Measurements from ENCODE around the gene OR2M7. TPM values are rescaled to one million over a fixed set of nuclear protein-coding genes. Genes with fewer than 3 reads are reported as not detected.

Gene OR2M7
- total and polyA plus RNA-seq, 2 of the 8 experiments (the other 6 are each of a cell fraction or from before 2014, with no cell fraction given), result not detected

Other genes with a start within 250 kb of the OR2M7 start
- gene OR2L13, start 229.4 kb downstream of the OR2M7 start, total RNA-seq (2021; fragmentation: NEBNext Ultra II Directional; extraction: Animal tissue kit (Norgen Biotek cat#: 25700)), result not detected in 2 replicates
- gene OR2L13, start 229.4 kb downstream of the OR2M7 start, polyA plus RNA-seq (2011; rRNA removed), result not detected in 2 replicates
- gene OR2M5, start 179.4 kb downstream of the OR2M7 start, total RNA-seq (2021; fragmentation: NEBNext Ultra II Directional; extraction: Animal tissue kit (Norgen Biotek cat#: 25700)), result not detected in 2 replicates
- gene OR2M5, start 179.4 kb downstream of the OR2M7 start, polyA plus RNA-seq (2011; rRNA removed), result not detected in 2 replicates
- gene OR2M2, start 149.7 kb downstream of the OR2M7 start, total RNA-seq (2021; fragmentation: NEBNext Ultra II Directional; extraction: Animal tissue kit (Norgen Biotek cat#: 25700)), result not detected in 2 replicates
- not detected in 2 replicates for gene OR2M2, start 149.7 kb downstream of the OR2M7 start, polyA plus RNA-seq (2011; rRNA removed)
- not detected in 2 replicates for gene OR2M3, start 127.3 kb downstream of the OR2M7 start, total RNA-seq (2021; fragmentation: NEBNext Ultra II Directional; extraction: Animal tissue kit (Norgen Biotek cat#: 25700))
- not detected in 2 replicates for gene OR2M3, start 127.3 kb downstream of the OR2M7 start, polyA plus RNA-seq (2011; rRNA removed)
- gene OR2M4, start 93.2 kb downstream of the OR2M7 start, total RNA-seq (2021; fragmentation: NEBNext Ultra II Directional; extraction: Animal tissue kit (Norgen Biotek cat#: 25700)), result not detected in 2 replicates
- not detected in 2 replicates for gene OR2M4, start 93.2 kb downstream of the OR2M7 start, polyA plus RNA-seq (2011; rRNA removed)
- not detected in 2 replicates for gene OR2T33, start 46.6 kb downstream of the OR2M7 start, total RNA-seq (2021; fragmentation: NEBNext Ultra II Directional; extraction: Animal tissue kit (Norgen Biotek cat#: 25700))
- not detected in 2 replicates for gene OR2T33, start 46.6 kb downstream of the OR2M7 start, polyA plus RNA-seq (2011; rRNA removed)
- not detected in 2 replicates for gene OR2T12, start 21.1 kb downstream of the OR2M7 start, total RNA-seq (2021; fragmentation: NEBNext Ultra II Directional; extraction: Animal tissue kit (Norgen Biotek cat#: 25700))
- not detected in 2 replicates for gene OR2T12, start 21.1 kb downstream of the OR2M7 start, polyA plus RNA-seq (2011; rRNA removed)
- not detected in 2 replicates for gene OR14C36, start 24.2 kb upstream of the OR2M7 start, total RNA-seq (2021; fragmentation: NEBNext Ultra II Directional; extraction: Animal tissue kit (Norgen Biotek cat#: 25700))
- gene OR14C36, start 24.2 kb upstream of the OR2M7 start, polyA plus RNA-seq (2011; rRNA removed), result not detected in 2 replicates
- gene OR2T4, start 37.1 kb upstream of the OR2M7 start, total RNA-seq (2021; fragmentation: NEBNext Ultra II Directional; extraction: Animal tissue kit (Norgen Biotek cat#: 25700)), result not detected in 2 replicates
- not detected in 2 replicates for gene OR2T4, start 37.1 kb upstream of the OR2M7 start, polyA plus RNA-seq (2011; rRNA removed)
- gene OR2T6, start 51.2 kb upstream of the OR2M7 start, total RNA-seq (2021; fragmentation: NEBNext Ultra II Directional; extraction: Animal tissue kit (Norgen Biotek cat#: 25700)), result not detected in 2 replicates
- gene OR2T6, start 51.2 kb upstream of the OR2M7 start, polyA plus RNA-seq (2011; rRNA removed), result not detected in 2 replicates
- gene OR2T1, start 78.5 kb upstream of the OR2M7 start, total RNA-seq (2021; fragmentation: NEBNext Ultra II Directional; extraction: Animal tissue kit (Norgen Biotek cat#: 25700)), result not detected in 2 replicates
- gene OR2T1, start 78.5 kb upstream of the OR2M7 start, polyA plus RNA-seq (2011; rRNA removed), result not detected in 2 replicates
- not detected in 2 replicates for gene OR2T2, start 121.1 kb upstream of the OR2M7 start, total RNA-seq (2021; fragmentation: NEBNext Ultra II Directional; extraction: Animal tissue kit (Norgen Biotek cat#: 25700))
- not detected in 2 replicates for gene OR2T2, start 121.1 kb upstream of the OR2M7 start, polyA plus RNA-seq (2011; rRNA removed)
- not detected in 2 replicates for gene OR2T3, start 148.8 kb upstream of the OR2M7 start, total RNA-seq (2021; fragmentation: NEBNext Ultra II Directional; extraction: Animal tissue kit (Norgen Biotek cat#: 25700))
- not detected in 2 replicates for gene OR2T3, start 148.8 kb upstream of the OR2M7 start, polyA plus RNA-seq (2011; rRNA removed)
- gene OR2T5, start 164.0 kb upstream of the OR2M7 start, total RNA-seq (2021; fragmentation: NEBNext Ultra II Directional; extraction: Animal tissue kit (Norgen Biotek cat#: 25700)), result not detected in 2 replicates
- gene OR2T5, start 164.0 kb upstream of the OR2M7 start, polyA plus RNA-seq (2011; rRNA removed), result not detected in 2 replicates
- not detected in 2 replicates for gene OR2G6, start 183.5 kb upstream of the OR2M7 start, total RNA-seq (2021; fragmentation: NEBNext Ultra II Directional; extraction: Animal tissue kit (Norgen Biotek cat#: 25700))
- not detected in 2 replicates for gene OR2G6, start 183.5 kb upstream of the OR2M7 start, polyA plus RNA-seq (2011; rRNA removed)
- gene OR2T29, start 238.2 kb upstream of the OR2M7 start, total RNA-seq (2021; fragmentation: NEBNext Ultra II Directional; extraction: Animal tissue kit (Norgen Biotek cat#: 25700)), result not detected in 2 replicates
- gene OR2T29, start 238.2 kb upstream of the OR2M7 start, polyA plus RNA-seq (2011; rRNA removed), result not detected in 2 replicates